GM12891 (cell line): ENCODE measurements around the gene RHBDL1.

Experiments used
- PAX5 ChIP-seq: IDR thresholded peaks from 2 replicates; pipeline ENCODE4 v1.6.1; 2011; ENCODE audit warnings: low read length, moderate library complexity, mild to moderate bottlenecking; ENCODE audit not compliant: insufficient read depth, severe bottlenecking
- POLR2A ChIP-seq: IDR thresholded peaks from 2 replicates; pipeline ENCODE4 v1.6.1; 2011; ENCODE audit warnings: low read depth, low read length, control low read depth
- POLR2AphosphoS5 ChIP-seq: IDR thresholded peaks from 2 replicates; pipeline ENCODE4 v1.6.1; 2011; ENCODE audit warnings: low read depth, low read length, control low read depth
- POU2F2 ChIP-seq: IDR thresholded peaks from 2 replicates; pipeline ENCODE4 v1.6.1; 2011; ENCODE audit warnings: low read depth, mild to moderate bottlenecking, control low read depth, low read length, moderate library complexity
- SPI1 ChIP-seq: IDR thresholded peaks from 2 replicates; pipeline ENCODE4 v1.6.1; 2011; ENCODE audit warnings: low read depth, low read length, control low read depth
- TAF1 ChIP-seq: IDR thresholded peaks from 2 replicates; pipeline ENCODE4 v1.6.1; 2011; ENCODE audit warnings: low read depth, low read length, control low read depth

- no peak for TF ChIP-seq POLR2AphosphoS5
- TF ChIP-seq TAF1 = no peak
- TF ChIP-seq POLR2A = no peak
- no peak for TF ChIP-seq PAX5
- TF ChIP-seq SPI1 = no peak
- no peak for TF ChIP-seq POU2F2
Measured at GRCh38 chr16:726188-726437, 50.6 kb downstream of the RHBDL1 start.
